K562 (cell line): ENCODE measurements around the gene AGAP3. TPM values are rescaled to one million over a fixed set of nuclear protein-coding genes. Genes with fewer than 3 reads are reported as not detected.

Experiments used
- BCL6 ChIP-seq: fragments of 250-450 bp; sonication (Bioruptor Pico); IDR thresholded peaks from 2 replicates; pipeline ENCODE4 v1.4.0; 2020
- CC2D1A ChIP-seq: fragments of 450-650 bp; IDR thresholded peaks from 2 replicates; pipeline ENCODE4 v1.6.1; 2017; ENCODE audit warnings: mild to moderate bottlenecking
- EGR1 ChIP-seq: fragments of 450-650 bp; conservative IDR thresholded peaks from 2 replicates; pipeline ENCODE4 v1.6.1; 2017; ENCODE audit warnings: mild to moderate bottlenecking
- FOXP4 ChIP-seq: sonication (generic); formaldehyde crosslinking; IDR thresholded peaks from 2 replicates; pipeline ENCODE4 v1.8.0; 2022; ENCODE audit warnings: mild to moderate bottlenecking, missing genetic modification reagents, borderline replicate concordance
- MTA1 ChIP-seq: fragments of 450-650 bp; IDR thresholded peaks from 2 replicates; pipeline ENCODE4 v1.6.1; 2017; ENCODE audit warnings: borderline replicate concordance
- PTRF ChIP-seq: fragments of 450-650 bp; IDR thresholded peaks from 2 replicates; pipeline ENCODE4 v1.6.1; 2016; ENCODE audit warnings: mild to moderate bottlenecking, missing genetic modification characterization, missing compliant biosample characterization
- SREBF1 ChIP-seq: fragments of 150-350 bp; IDR thresholded peaks from 2 replicates; pipeline ENCODE4 v1.6.1; 2014; ENCODE audit warnings: antibody characterized with exemption, low read depth, low read length, borderline replicate concordance
- SRSF3 ChIP-seq: fragments of 200-400 bp; formaldehyde crosslinking; IDR thresholded peaks from 2 replicates; pipeline ENCODE4 v1.6.1; 2016; ENCODE audit warnings: mild to moderate bottlenecking, low read length, moderate library complexity; ENCODE audit not compliant: insufficient read depth
- THRAP3 ChIP-seq: fragments of 450-650 bp; IDR thresholded peaks from 2 replicates; pipeline ENCODE4 v1.6.1; 2016; ENCODE audit warnings: mild to moderate bottlenecking, inconsistent platforms, borderline replicate concordance
- ZBTB11 ChIP-seq, 3 experiments: fragments of 200-800 bp in 1 of 3; fragments of 250-450 bp in 1 of 3; fragments of 450-650 bp in 1 of 3; sonication (Bioruptor Pico) in 1 of 3; sonication (Bioruptor generic) in 1 of 3; formaldehyde crosslinking in 1 of 3; IDR thresholded peaks; 2 replicates each; pipeline versions ENCODE4 v1.6.1 to v1.8.0; 2016 to 2022; ENCODE audit warnings: mild to moderate bottlenecking in 2 of 3, missing genetic modification characterization in 2 of 3, missing compliant biosample characterization in 1 of 3, moderate library complexity in 1 of 3
- ZNF175 ChIP-seq: fragments of 200-800 bp; sonication (Bioruptor generic); IDR thresholded peaks from 2 replicates; pipeline ENCODE4 v1.6.1; 2016; ENCODE audit warnings: low read depth, mild to moderate bottlenecking, missing genetic modification characterization, missing compliant biosample characterization
- ZNF324 ChIP-seq: fragments of 250-450 bp; sonication (Bioruptor Pico); IDR thresholded peaks from 2 replicates; pipeline ENCODE4 v1.4.0; 2020; ENCODE audit warnings: mild to moderate bottlenecking
- ZNF395 ChIP-seq: fragments of 200-800 bp; sonication (Bioruptor generic); IDR thresholded peaks from 2 replicates; pipeline ENCODE4 v1.6.1; 2017; ENCODE audit warnings: missing genetic modification characterization, missing compliant biosample characterization
- ZNF609 ChIP-seq: sonication (generic); formaldehyde crosslinking; IDR thresholded peaks from 2 replicates; pipeline ENCODE4 v1.8.1; 2023; ENCODE audit warnings: missing genetic modification reagents, mild to moderate bottlenecking, borderline replicate concordance
- ZNF696 ChIP-seq: fragments of 250-450 bp; sonication (Bioruptor Pico); conservative IDR thresholded peaks from 2 replicates; pipeline ENCODE4 v1.4.0; 2020; ENCODE audit warnings: mild to moderate bottlenecking, moderate library complexity
- polyA plus RNA-seq, 8 experiments: library from polyadenylated mRNA; depleted of rRNA in 4 of 8; stranded (reverse) in 5 of 8; unstranded in 3 of 8; fragments of >200 nt; fragmentation: Nextera tagmentation in 2 of 8; fragmentation: Illumina TruSeq in 1 of 8; extraction: Ambion mirVana in 2 of 8; extraction: Trizol in 1 of 8; gene quantifications; 2 replicates each; pipeline versions ENCODE4 v1.2.1 to v1.2.3, GENCODE V29; 2011 to 2014; ENCODE audit warnings: inconsistent platforms in 1 of 8, missing spikeins in 1 of 8
- total RNA-seq, 7 experiments: library from RNA; depleted of rRNA in 6 of 7; stranded (reverse); fragments of >200 nt in 6 of 7; fragmentation: Illumina TruSeq in 2 of 7; extraction: Trizol in 2 of 7; gene quantifications; 2 replicates each; pipeline versions ENCODE4 v1.2.1 to v1.2.3, GENCODE V29; 2011 to 2021; ENCODE audit warnings: low replicate concordance in 1 of 7

The AGAP3 gene
- total and polyA plus RNA-seq, 9 of the 15 experiments (the other 6 are each of a cell fraction or from before 2014, with no cell fraction given), result 3.4 to 208 (median 62.2) TPM

- TF ChIP-seq FOXP4, result no peak
- no peak for TF ChIP-seq ZNF696 (CRISPR knock-in tag)
- TF ChIP-seq MTA1, result no peak
- no peak for TF ChIP-seq ZNF395 (CRISPR knock-in tag)
- TF ChIP-seq BCL6 (CRISPR knock-in tag), result no peak
- TF ChIP-seq ZNF175 (CRISPR knock-in tag), result peak; percentile 50; the same call in 1 of the 2 replicates
- no peak; the same call in 1 of the 2 replicates for TF ChIP-seq EGR1
- no peak for TF ChIP-seq THRAP3
- TF ChIP-seq ZBTB11 (CRISPR knock-in tag; IDR thresholded peaks at IDR 0.05), result peak in 1 of 3 experiments; percentile 72; a peak in 2 of 6 replicates
- no peak for TF ChIP-seq CC2D1A
- no peak for TF ChIP-seq ZNF324 (CRISPR knock-in tag)
- TF ChIP-seq SRSF3, result no peak
- TF ChIP-seq ZNF609 (CRISPR knock-in tag), result peak; percentile 47; the same call in 1 of the 2 replicates
- TF ChIP-seq SREBF1, result no peak
- no peak for TF ChIP-seq PTRF (tag)
These were observed 5.6 kb upstream of the AGAP3 start, which contains the start of gene FASTK (continued) for GRCh38 chr7:151080522-151081169.
